HG03432 (cell line): ENCODE data around the gene MSX1.

Source experiments
- ATAC-seq: cut with Tn5 transposase; IDR thresholded peaks from one replicate; pipeline ENCODE4 v1.9.1; 2021; ENCODE audit warnings: mild to moderate bottlenecking, moderate library complexity; ENCODE audit not compliant: unreplicated experiment

The MSX1 gene

GRCh38 chr4:4838936-4839810 is 20.3 kb upstream of the MSX1 start:
- no peak for ATAC-seq

GRCh38 chr4:4840351-4840750 is 19.1 kb upstream of the MSX1 start:
- no peak for ATAC-seq

- ATAC-seq, result no peak
These were observed 18.3 kb upstream of the MSX1 start for GRCh38 chr4:4841156-4841555.

- ATAC-seq, result no peak
These were observed 16.7 kb upstream of the MSX1 start for GRCh38 chr4:4842476-4843441.

- no peak for ATAC-seq
These were observed 15.7 kb upstream of the MSX1 start for GRCh38 chr4:4843635-4844291.

GRCh38 chr4:4845027-4845426 is 14.4 kb upstream of the MSX1 start:
- ATAC-seq, result no peak

GRCh38 chr4:4847011-4847410 is 12.5 kb upstream of the MSX1 start:
- no peak for ATAC-seq

GRCh38 chr4:4848540-4848939 is 10.9 kb upstream of the MSX1 start:
- no peak for ATAC-seq

- ATAC-seq, result no peak
These were observed 10.4 kb upstream of the MSX1 start for GRCh38 chr4:4849106-4849505.

- no peak for ATAC-seq
These were observed 9.8 kb upstream of the MSX1 start for GRCh38 chr4:4849524-4850193.

GRCh38 chr4:4851081-4851480 is 8.4 kb upstream of the MSX1 start:
- ATAC-seq, result no peak

GRCh38 chr4:4851906-4852305 is 7.6 kb upstream of the MSX1 start:
- no peak for ATAC-seq

GRCh38 chr4:4852591-4853362 is 6.7 kb upstream of the MSX1 start:
- peak; percentile 73 for ATAC-seq

- peak; percentile 34 for ATAC-seq
These were observed 6.1 kb upstream of the MSX1 start for GRCh38 chr4:4853371-4853823.

GRCh38 chr4:4853921-4854648 is 5.4 kb upstream of the MSX1 start:
- no peak for ATAC-seq

GRCh38 chr4:4854649-4855295 is 4.7 kb upstream of the MSX1 start:
- ATAC-seq, result no peak

GRCh38 chr4:4855301-4856070 is 4.0 kb upstream of the MSX1 start:
- no peak for ATAC-seq
